HFFc6 (cell line): ENCODE results near the gene ACADM. TPM values are rescaled to one million over a fixed set of nuclear protein-coding genes. Genes with fewer than 3 reads are reported as not detected.
"Not testable (repeated sequence)": the region's sequence is repeated elsewhere in the genome, so short reads cannot be mapped to it uniquely, and the experiment has no call there.

Source experiments
- DNase-seq: peaks from one replicate; pipeline ENCODE4 v3.0.0-alpha.2; 2018
- H3K27ac Mint-ChIP-seq: 2 replicates; pipeline ENCODE4 v1.8.0; 2020; ENCODE audit warnings: mild to moderate bottlenecking, mixed read lengths
- H3K27me3 Mint-ChIP-seq: 2 replicates; pipeline ENCODE4 v1.8.0; 2021; ENCODE audit warnings: mild to moderate bottlenecking, moderate library complexity, mixed read lengths; ENCODE audit not compliant: insufficient read depth
- H3K36me3 Mint-ChIP-seq: 2 replicates; pipeline ENCODE4 v1.8.0; 2021; ENCODE audit warnings: low read depth, mixed read lengths
- H3K4me1 Mint-ChIP-seq: 2 replicates; pipeline ENCODE4 v1.8.0; 2020; ENCODE audit warnings: low read depth, mixed read lengths
- H3K4me3 Mint-ChIP-seq: 2 replicates; pipeline ENCODE4 v1.8.0; 2020; ENCODE audit warnings: mild to moderate bottlenecking, moderate library complexity, mixed read lengths
- H3K9me3 Mint-ChIP-seq: 2 replicates; pipeline ENCODE4 v1.8.0; 2020; ENCODE audit warnings: mild to moderate bottlenecking, mixed read lengths
- total RNA-seq, 6 experiments: library from RNA; stranded (reverse); fragmentation: NEBNext Ultra II Directional; extraction: Animal tissue kit (Norgen Biotek cat#: 25700); gene quantifications; 2 replicates in 1 of 6; 3 replicates in 5 of 6; pipeline ENCODE4 v1.2.3, GENCODE V29; 2021
- TF ChIP-seq, protein P1 (sequence below): fragments of 200-600 bp; sonication (generic); IDR thresholded peaks from 2 replicates; pipeline ENCODE4 v1.5.0; 2021; ENCODE audit warnings: antibody characterized with exemption, mild to moderate bottlenecking

ACADM gene
- total RNA-seq, 6 experiments from 2014 or later: 28.9 to 36.1 (median 32.7) TPM

DNA sequence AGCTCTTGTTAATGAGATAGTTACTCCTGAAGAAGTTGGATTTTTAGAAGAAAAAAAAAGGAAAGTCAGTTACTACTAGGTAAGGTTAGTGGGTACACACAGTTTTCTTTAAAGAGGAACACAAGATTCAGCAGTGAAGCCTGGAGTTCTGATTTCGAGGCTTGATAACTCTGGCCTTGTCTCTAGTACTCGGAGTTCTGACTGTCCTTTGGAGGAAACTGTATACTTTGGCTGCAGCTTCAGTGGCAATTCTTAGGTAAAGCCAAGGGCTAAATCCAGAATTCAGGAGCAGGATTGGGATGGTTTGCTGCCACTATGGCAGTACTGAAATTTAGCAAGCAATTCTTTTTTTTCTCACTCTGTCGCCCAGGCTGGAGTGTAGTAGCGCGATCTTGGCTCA is 9.2 kb downstream of the ACADM start:
- H3K36me3 Mint-ChIP-seq: peaks cover 30% of the 10 kb centered on the region
- H3K9me3 Mint-ChIP-seq: no peaks in the 10 kb centered on the region
- no peak overlapping the region for H3K27ac Mint-ChIP-seq
- no peak for DNase-seq
- TF ChIP-seq, protein P1, sequence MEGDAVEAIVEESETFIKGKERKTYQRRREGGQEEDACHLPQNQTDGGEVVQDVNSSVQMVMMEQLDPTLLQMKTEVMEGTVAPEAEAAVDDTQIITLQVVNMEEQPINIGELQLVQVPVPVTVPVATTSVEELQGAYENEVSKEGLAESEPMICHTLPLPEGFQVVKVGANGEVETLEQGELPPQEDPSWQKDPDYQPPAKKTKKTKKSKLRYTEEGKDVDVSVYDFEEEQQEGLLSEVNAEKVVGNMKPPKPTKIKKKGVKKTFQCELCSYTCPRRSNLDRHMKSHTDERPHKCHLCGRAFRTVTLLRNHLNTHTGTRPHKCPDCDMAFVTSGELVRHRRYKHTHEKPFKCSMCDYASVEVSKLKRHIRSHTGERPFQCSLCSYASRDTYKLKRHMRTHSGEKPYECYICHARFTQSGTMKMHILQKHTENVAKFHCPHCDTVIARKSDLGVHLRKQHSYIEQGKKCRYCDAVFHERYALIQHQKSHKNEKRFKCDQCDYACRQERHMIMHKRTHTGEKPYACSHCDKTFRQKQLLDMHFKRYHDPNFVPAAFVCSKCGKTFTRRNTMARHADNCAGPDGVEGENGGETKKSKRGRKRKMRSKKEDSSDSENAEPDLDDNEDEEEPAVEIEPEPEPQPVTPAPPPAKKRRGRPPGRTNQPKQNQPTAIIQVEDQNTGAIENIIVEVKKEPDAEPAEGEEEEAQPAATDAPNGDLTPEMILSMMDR: no peak
- H3K27me3 Mint-ChIP-seq: no peaks in the 10 kb centered on the region
- H3K4me3 Mint-ChIP-seq: no peak overlapping the region
- peaks cover 36% of the 10 kb centered on the region for H3K4me1 Mint-ChIP-seq

DNA sequence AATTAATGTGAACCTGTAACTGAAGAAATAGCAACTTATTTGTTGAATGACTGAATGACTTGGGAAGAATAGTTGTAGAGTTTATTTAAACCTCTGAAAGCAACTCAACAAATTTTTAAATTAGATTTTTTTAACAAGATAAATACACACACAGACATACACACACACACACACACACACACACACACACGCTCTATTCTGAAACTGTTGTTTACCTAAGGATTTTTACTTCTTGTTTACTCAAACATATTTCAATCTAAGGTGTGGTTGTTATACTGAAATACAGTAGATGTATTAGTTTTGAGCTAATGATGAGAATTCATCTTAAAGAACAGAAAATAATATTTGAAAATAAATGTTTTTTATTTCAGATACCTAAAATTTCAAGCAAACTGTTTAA is 11.5 kb downstream of the ACADM start:
- Mint-ChIP-seq H3K36me3 (peaks cover 34% of the 10 kb centered on the region), H3K27ac (no peak overlapping the region), H3K27me3 (no peaks in the 10 kb centered on the region), H3K9me3 (no peaks in the 10 kb centered on the region), H3K4me3 (no peak overlapping the region), H3K4me1 (peaks cover 25% of the 10 kb centered on the region)
- no peak for DNase-seq
- TF ChIP-seq, protein P1: no peak

DNA sequence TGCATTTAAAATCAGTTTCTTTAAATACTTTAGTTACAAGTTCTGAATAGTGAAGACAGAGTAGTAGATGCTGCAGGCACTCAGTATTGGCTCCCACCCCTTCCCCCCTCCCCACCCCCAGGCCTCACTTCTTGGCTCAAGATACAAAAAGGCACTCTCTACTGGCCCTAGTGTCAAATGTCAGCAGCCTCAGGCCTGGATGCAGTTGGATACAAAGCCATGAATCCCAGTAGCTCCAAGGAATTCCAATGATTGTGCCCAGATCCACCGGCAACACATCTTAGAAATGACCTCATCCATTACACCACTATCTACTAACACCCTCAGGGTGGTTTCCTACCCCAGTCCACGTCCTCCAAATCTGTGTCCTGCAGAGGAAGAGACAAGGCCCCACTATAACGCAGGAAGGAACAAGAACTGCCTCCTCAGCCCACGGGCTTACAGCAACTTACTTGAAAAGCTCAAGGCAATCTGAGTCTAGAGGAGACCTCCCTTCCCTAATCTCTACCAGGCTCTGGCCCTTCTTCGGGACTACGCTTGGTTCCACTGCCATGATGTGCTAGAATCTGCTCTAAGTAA is 17.6 kb downstream of the ACADM start:
- H3K36me3 Mint-ChIP-seq: peaks cover 25% of the 10 kb centered on the region; the same call in 1 of the 2 replicates
- no peaks in the 10 kb centered on the region for H3K27me3 Mint-ChIP-seq
- TF ChIP-seq, protein P1: no peak
- H3K4me1 Mint-ChIP-seq: no peaks in the 10 kb centered on the region
- DNase-seq: no peak
- H3K9me3 Mint-ChIP-seq: no peaks in the 10 kb centered on the region
- H3K27ac Mint-ChIP-seq: no peak overlapping the region
- no peak overlapping the region for H3K4me3 Mint-ChIP-seq

DNA sequence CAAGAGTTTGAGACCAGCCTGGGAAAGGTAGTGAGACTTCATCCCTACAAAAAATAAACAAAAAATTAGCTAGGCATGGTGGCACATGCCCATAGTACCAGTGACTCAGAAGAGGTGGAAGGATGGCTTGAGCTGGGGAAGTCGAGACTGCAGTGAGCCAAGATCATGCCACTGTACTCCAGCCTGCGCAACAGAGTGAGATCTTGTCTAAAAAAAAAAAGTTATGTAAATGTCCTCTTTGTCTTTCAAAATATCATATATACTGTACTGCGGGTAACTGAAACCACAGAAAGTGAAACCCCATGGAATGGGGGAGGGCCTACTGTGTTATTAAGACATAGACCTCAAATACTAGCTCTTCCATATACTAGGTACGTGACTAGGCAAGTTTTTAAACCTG is 20.8 kb downstream of the ACADM start:
- TF ChIP-seq, protein P1: no peak
- no peaks in the 10 kb centered on the region for H3K4me1 Mint-ChIP-seq
- H3K4me3 Mint-ChIP-seq: no peak overlapping the region
- DNase-seq: no peak
- no peaks in the 10 kb centered on the region for H3K27me3 Mint-ChIP-seq
- H3K27ac Mint-ChIP-seq: no peak overlapping the region
- no peaks in the 10 kb centered on the region for H3K9me3 Mint-ChIP-seq
- H3K36me3 Mint-ChIP-seq: peaks cover 18% of the 10 kb centered on the region; the same call in 1 of the 2 replicates

DNA sequence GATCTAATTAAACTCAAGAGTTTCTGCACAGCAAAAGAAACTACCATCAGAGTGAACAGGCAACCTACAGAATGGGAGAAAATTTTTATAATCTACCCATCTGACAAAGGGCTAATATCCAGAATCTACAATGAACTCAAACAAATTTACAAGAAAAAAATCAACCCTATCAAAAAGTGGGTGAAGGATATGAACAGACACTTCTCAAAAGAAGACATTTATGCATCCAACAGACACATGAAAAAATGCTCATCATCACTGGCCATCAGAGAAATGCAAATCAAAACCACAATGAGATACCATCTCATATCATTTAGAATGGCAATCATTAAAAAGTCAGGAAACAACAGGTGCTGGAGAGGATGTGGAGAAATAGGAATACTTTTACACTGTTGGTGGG is 32.7 kb downstream of the ACADM start:
- H3K36me3 Mint-ChIP-seq: peaks cover 61% of the 10 kb centered on the region
- H3K27me3 Mint-ChIP-seq, H3K4me3 Mint-ChIP-seq, H3K4me1 Mint-ChIP-seq, H3K27ac Mint-ChIP-seq, DNase-seq: not testable (repeated sequence)
- H3K9me3 Mint-ChIP-seq: peaks cover 21% of the 10 kb centered on the region

DNA sequence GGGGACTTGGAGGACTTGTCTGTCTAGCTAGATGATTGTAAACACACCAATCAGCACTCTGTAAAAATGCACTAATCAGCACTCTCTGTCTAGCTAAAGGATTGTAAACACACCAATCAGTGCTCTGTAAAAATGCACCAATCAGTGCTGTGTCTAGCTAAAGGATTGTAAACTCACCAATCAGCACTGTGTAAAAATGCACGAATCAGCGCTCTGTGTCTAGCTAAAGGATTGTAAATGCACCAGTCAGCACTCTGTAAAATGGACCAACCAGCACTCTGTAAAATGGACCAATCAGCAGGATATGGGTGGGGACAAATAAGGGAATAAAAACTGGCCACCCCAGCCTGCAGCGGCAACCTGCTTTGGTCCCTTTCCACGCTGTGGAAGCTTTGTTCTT is 34.0 kb downstream of the ACADM start:
- not testable (repeated sequence) for DNase-seq, H3K27me3 Mint-ChIP-seq, H3K4me3 Mint-ChIP-seq, H3K27ac Mint-ChIP-seq, H3K4me1 Mint-ChIP-seq
- Mint-ChIP-seq H3K36me3 (peaks cover 52% of the 10 kb centered on the region), H3K9me3 (peaks cover 21% of the 10 kb centered on the region)
